Tibial nerve (tissue), 4 donors: Measurements from ENCODE around the gene BLZF1.

ENCODE experiments used
- CTCF ChIP-seq, 5 experiments: fragments of 200-600 bp in 3 of 5; fragments of 450-650 bp in 2 of 5; sonication (generic) in 3 of 5; IDR thresholded peaks; one replicate each; pipeline ENCODE4 v1.5.1; 2016 to 2019; ENCODE audit warnings: antibody characterized with exemption in 5 of 5, mild to moderate bottlenecking in 3 of 5, moderate library complexity in 2 of 5
- EP300 ChIP-seq, 2 donors: sonication (generic); formaldehyde crosslinking; IDR thresholded peaks; one replicate each; pipeline ENCODE4 v1.6.1; 2017; ENCODE audit warnings: antibody characterized with exemption in 2 of 2, mild to moderate bottlenecking in 1 of 2
- POLR2A ChIP-seq, 2 donors: fragments of 450-650 bp; IDR thresholded peaks; one replicate each; pipeline ENCODE4 v1.6.1; 2017; ENCODE audit warnings: antibody characterized with exemption in 2 of 2, mild to moderate bottlenecking in 2 of 2, moderate library complexity in 2 of 2

GRCh38 chr1:169347688-169348382 lies 20.2 kb upstream of the BLZF1 start:
- TF ChIP-seq CTCF (IDR thresholded peaks at IDR 0.05): no peak
- no peak for TF ChIP-seq POLR2A (IDR thresholded peaks at IDR 0.05)
- TF ChIP-seq EP300 (IDR thresholded peaks at IDR 0.05): no peak
